GM10266 (cell line): ENCODE measurements around the gene PRDM8.

Source experiments
- DNase-seq: peaks from one replicate; pipeline ENCODE4 v3.0.0; 2012; ENCODE audit errors: extremely low spot score
- TF ChIP-seq, protein P1 (sequence below): IDR thresholded peaks from 2 replicates; pipeline ENCODE4 v1.5.1; 2012; ENCODE audit warnings: mild to moderate bottlenecking, low read depth; ENCODE audit not compliant: control insufficient read depth, insufficient read depth; ENCODE audit errors: missing control alignments

Gene PRDM8

DNA sequence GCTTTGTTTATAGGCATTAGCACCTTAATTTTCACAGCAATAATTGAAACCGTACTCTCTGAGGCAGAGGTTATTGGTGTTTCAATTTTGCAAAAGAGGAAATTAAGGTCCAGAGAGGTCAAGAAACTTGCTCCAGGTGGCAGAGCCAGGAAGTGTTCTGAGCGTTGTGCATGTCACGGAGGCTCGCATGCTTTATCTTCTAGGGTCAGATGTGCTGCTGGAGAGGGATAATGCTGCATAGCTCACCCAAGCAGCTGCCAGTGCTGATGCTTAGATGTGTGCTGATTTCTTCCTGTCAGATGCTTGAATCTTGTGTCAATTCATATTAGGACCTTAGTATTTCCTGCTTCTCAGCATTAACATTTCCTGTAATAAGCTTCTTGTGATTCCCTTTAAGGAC lies 56.2 kb downstream of the PRDM8 start:
- DNase-seq, result no peak
- TF ChIP-seq, protein P1, sequence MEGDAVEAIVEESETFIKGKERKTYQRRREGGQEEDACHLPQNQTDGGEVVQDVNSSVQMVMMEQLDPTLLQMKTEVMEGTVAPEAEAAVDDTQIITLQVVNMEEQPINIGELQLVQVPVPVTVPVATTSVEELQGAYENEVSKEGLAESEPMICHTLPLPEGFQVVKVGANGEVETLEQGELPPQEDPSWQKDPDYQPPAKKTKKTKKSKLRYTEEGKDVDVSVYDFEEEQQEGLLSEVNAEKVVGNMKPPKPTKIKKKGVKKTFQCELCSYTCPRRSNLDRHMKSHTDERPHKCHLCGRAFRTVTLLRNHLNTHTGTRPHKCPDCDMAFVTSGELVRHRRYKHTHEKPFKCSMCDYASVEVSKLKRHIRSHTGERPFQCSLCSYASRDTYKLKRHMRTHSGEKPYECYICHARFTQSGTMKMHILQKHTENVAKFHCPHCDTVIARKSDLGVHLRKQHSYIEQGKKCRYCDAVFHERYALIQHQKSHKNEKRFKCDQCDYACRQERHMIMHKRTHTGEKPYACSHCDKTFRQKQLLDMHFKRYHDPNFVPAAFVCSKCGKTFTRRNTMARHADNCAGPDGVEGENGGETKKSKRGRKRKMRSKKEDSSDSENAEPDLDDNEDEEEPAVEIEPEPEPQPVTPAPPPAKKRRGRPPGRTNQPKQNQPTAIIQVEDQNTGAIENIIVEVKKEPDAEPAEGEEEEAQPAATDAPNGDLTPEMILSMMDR, result no peak
